ENCODE results near the gene SLC15A4. TPM values are rescaled to one million over a fixed set of nuclear protein-coding genes. Genes with fewer than 3 reads are reported as not detected.

The SLC15A4 gene
- total RNA-seq, 1 experiment from 2014 or later = 21.6 TPM

DNA sequence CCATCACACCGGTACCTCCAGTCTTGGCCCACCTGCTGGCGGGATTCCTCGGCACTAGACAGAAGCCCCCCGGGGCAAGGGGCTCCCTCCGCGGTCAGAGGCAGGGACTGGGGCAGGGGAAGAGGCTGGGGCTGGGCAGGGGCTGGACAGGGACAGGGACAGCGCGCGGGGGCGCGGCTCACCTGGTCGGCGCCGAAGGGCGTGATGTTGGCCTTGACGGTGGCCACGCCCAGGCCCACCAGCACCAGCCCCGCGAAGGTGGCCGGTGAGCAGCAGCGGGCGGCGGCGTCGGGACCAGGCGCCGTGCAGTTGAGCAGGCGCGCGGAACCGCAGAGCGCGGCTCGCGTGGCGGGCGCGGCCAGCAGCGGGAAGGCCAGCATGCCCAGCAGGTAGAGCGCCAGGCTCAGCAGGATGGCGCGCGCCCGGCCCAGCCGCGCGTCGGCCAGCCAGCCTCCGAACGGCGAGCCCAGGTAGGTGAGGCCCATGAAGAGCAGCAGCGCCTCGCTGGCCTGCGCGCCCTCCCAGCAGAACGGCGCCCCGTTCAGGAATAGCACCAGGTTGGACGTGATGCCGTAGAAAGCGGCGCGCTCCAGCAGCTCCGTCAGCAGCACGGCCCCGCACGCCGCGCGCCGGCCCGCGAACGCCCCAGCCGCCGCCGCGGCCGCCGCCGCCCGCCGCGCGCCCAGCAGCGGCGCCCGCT, 392 bp downstream of the SLC15A4 start:
- H2BK15ac ChIP-seq (ENCODE audit: low read depth, low read length) = no peak overlapping the region
- H3K56ac ChIP-seq (ENCODE audit: insufficient read length, low read depth, low read length) = no peak overlapping the region
- Mint-ChIP-seq H3K4me1 (peaks cover 33 to 38% of the 10 kb centered on the region in 2 experiments), H3K9me3 (no peaks in the 10 kb centered on the region), H3K27ac (peak overlapping the region in 1 of 3 experiments; percentile 65; a peak in 1 of 7 replicates), H3K27me3 (ENCODE audit: low read depth) (no peaks in the 10 kb centered on the region; the same call in 1 of the 2 replicates), H3K36me3 (ENCODE audit: insufficient read depth in 1 of 3, low read depth in 3 of 3) (peaks cover 9 to 24% (median 24%) of the 10 kb centered on the region in 3 experiments; a peak in 6 of 7 replicates), H3K4me3 (peak overlapping the region; percentile 86 to 90)
- no peak overlapping the region for H4K91ac ChIP-seq (ENCODE audit: insufficient read length, low read depth, low read length)
- H2AK5ac ChIP-seq (ENCODE audit: insufficient read length, low read length) = no peak overlapping the region
- H3K27me3 ChIP-seq (ENCODE audit: insufficient read depth, low read length) = no peaks in the 10 kb centered on the region
- no peaks in the 10 kb centered on the region for H3K9me3 ChIP-seq (ENCODE audit: control insufficient read depth, low read depth, low read length)
- no peak overlapping the region for H2BK120ac ChIP-seq (ENCODE audit: low read depth, low read length, poor library complexity, severe bottlenecking)
- no peak overlapping the region for H2BK20ac ChIP-seq (ENCODE audit: low read depth, low read length, poor library complexity, severe bottlenecking)
- H4K20me1 ChIP-seq (ENCODE audit: control insufficient read depth, insufficient read depth, insufficient read length) = no peaks in the 10 kb centered on the region
- H3K27ac ChIP-seq (ENCODE audit: insufficient read length, low read depth, low read length) = no peak overlapping the region
- TF ChIP-seq, protein P1, sequence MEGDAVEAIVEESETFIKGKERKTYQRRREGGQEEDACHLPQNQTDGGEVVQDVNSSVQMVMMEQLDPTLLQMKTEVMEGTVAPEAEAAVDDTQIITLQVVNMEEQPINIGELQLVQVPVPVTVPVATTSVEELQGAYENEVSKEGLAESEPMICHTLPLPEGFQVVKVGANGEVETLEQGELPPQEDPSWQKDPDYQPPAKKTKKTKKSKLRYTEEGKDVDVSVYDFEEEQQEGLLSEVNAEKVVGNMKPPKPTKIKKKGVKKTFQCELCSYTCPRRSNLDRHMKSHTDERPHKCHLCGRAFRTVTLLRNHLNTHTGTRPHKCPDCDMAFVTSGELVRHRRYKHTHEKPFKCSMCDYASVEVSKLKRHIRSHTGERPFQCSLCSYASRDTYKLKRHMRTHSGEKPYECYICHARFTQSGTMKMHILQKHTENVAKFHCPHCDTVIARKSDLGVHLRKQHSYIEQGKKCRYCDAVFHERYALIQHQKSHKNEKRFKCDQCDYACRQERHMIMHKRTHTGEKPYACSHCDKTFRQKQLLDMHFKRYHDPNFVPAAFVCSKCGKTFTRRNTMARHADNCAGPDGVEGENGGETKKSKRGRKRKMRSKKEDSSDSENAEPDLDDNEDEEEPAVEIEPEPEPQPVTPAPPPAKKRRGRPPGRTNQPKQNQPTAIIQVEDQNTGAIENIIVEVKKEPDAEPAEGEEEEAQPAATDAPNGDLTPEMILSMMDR (conservative IDR thresholded peaks at IDR 0.05) = no peak
- H3K14ac ChIP-seq (ENCODE audit: insufficient read depth, low read length) = peak overlapping the region; percentile 60
- H3K23ac ChIP-seq (ENCODE audit: insufficient read length, low read depth, low read length) = no peak overlapping the region
- H3K4ac ChIP-seq (ENCODE audit: low read depth, low read length) = no peak overlapping the region
- H2BK12ac ChIP-seq (ENCODE audit: insufficient read length, low read depth, low read length) = no peak overlapping the region
- peak overlapping the region; percentile 61 for H3K4me2 ChIP-seq (ENCODE audit: insufficient read depth, insufficient read length, low read length)
- H3K23me2 ChIP-seq (ENCODE audit: insufficient read length, low read depth, low read length, poor library complexity, severe bottlenecking) = peaks cover 13% of the 10 kb centered on the region
- H4K8ac ChIP-seq (replicated peaks; ENCODE audit: insufficient read length, low read depth, low read length) = no peak overlapping the region
- peaks cover 6% of the 10 kb centered on the region for H3K79me1 ChIP-seq (ENCODE audit: insufficient read depth, low read depth, low read length, poor library complexity, severe bottlenecking)
- H3K9ac ChIP-seq (ENCODE audit: extremely low read depth, insufficient read length, low read length) = peak overlapping the region; percentile 79
- peaks cover 5% of the 10 kb centered on the region for H3K4me1 ChIP-seq (ENCODE audit: insufficient read depth, low read length)
- H4K5ac ChIP-seq (ENCODE audit: insufficient read length, low read depth, low read length) = no peak overlapping the region
- WGBS (ENCODE audit: extremely low coverage, insufficient read length, low lambda C conversion rate) = no CpG with 5 or more reads among the region's 88 CpGs
- H2BK5ac ChIP-seq (ENCODE audit: insufficient read length, low read length) = no peak overlapping the region
- DNase-seq = peak; percentile 80
- H3T11ph ChIP-seq (ENCODE audit: low read length) = no peak overlapping the region
- H3K79me2 ChIP-seq (ENCODE audit: insufficient read depth, low read length) = peaks cover 29% of the 10 kb centered on the region; the same call in 1 of the 2 replicates
- no peak overlapping the region for H2AFZ ChIP-seq (ENCODE audit: low read length)
- H3K18ac ChIP-seq (ENCODE audit: insufficient read length, low read depth, low read length) = peak overlapping the region; percentile 32
